Body of pancreas (tissue), 4 donors: ENCODE results near the gene GPANK1. TPM values are rescaled to one million over a fixed set of nuclear protein-coding genes. Genes with fewer than 3 reads are reported as not detected.

Source experiments
- ATAC-seq: fragments of 150-250 bp; one replicate; pipeline ENCODE4 v1.9.1; 2016
- DNase-seq, 4 donors: peaks; one replicate each; pipeline ENCODE4 v3.0.0-alpha.2; 2019
- H3K27ac ChIP-seq, 4 donors: fragments of 200-600 bp; sonication (generic); 1 replicate in 3 of 4; 2 replicates in 1 of 4; pipeline versions ENCODE4 v1.5.1 to v1.6.1; 2016 to 2019; ENCODE audit warnings: mild to moderate bottlenecking in 1 of 4, mixed read lengths in 1 of 4, moderate library complexity in 1 of 4
- H3K27me3 ChIP-seq, 2 donors: fragments of 200-600 bp; sonication (generic); one replicate each; pipeline ENCODE4 v1.6.0; 2016; ENCODE audit warnings: mild to moderate bottlenecking in 1 of 2
- H3K36me3 ChIP-seq, 2 donors: fragments of 200-600 bp; sonication (generic); replicated peaks in 1 of 2; 2 replicates each; pipeline ENCODE4 v1.5.1; 2016; ENCODE audit warnings: low read depth in 2 of 2; ENCODE audit not compliant: insufficient read depth in 1 of 2
- H3K4me1 ChIP-seq: fragments of 200-600 bp; sonication (generic); one replicate; pipeline ENCODE4 v1.6.0; 2016
- H3K4me3 ChIP-seq, 2 donors: fragments of 200-600 bp; sonication (generic); 1 replicate in 1 of 2; 2 replicates in 1 of 2; pipeline ENCODE4 v1.5.1; 2016 to 2019
- H3K9me3 ChIP-seq, 3 donors: fragments of 200-600 bp; sonication (generic); 1 replicate in 2 of 3; 2 replicates in 1 of 3; pipeline ENCODE4 v1.5.1; 2016
- CTCF ChIP-seq, 7 experiments: fragments of 450-650 bp in 4 of 7; fragments of 200-600 bp in 3 of 7; sonication (generic) in 3 of 7; IDR thresholded peaks; one replicate each; pipeline ENCODE4 v1.5.1; 2016 to 2019; ENCODE audit warnings: antibody characterized with exemption in 7 of 7
- POLR2A ChIP-seq, 3 donors: fragments of 450-650 bp; IDR thresholded peaks; one replicate each; pipeline ENCODE4 v1.6.1; 2016; ENCODE audit warnings: antibody characterized with exemption in 3 of 3, mild to moderate bottlenecking in 2 of 3
- WGBS, 2 donors: methylation state at CpG; one replicate each; pipeline ENCODE4 v1.1.5; 2017; 5-methylcytosine and 5-hydroxymethylcytosine counted together
- intact Hi-C: fragments of 100-400 bp; cut with DNase I; formaldehyde crosslinking; loops from one replicate; pipeline ENCODE4 v1.15.1; 2023
- total RNA-seq, 2 donors: library from RNA; depleted of rRNA; stranded (reverse); fragments of >200 nt; gene quantifications; one replicate each; pipeline ENCODE4 v1.1.0, GENCODE V29; 2016

GPANK1 gene
- total RNA-seq, 2 donors from 2014 or later, result 8.9 to 10.9 TPM

DNA sequence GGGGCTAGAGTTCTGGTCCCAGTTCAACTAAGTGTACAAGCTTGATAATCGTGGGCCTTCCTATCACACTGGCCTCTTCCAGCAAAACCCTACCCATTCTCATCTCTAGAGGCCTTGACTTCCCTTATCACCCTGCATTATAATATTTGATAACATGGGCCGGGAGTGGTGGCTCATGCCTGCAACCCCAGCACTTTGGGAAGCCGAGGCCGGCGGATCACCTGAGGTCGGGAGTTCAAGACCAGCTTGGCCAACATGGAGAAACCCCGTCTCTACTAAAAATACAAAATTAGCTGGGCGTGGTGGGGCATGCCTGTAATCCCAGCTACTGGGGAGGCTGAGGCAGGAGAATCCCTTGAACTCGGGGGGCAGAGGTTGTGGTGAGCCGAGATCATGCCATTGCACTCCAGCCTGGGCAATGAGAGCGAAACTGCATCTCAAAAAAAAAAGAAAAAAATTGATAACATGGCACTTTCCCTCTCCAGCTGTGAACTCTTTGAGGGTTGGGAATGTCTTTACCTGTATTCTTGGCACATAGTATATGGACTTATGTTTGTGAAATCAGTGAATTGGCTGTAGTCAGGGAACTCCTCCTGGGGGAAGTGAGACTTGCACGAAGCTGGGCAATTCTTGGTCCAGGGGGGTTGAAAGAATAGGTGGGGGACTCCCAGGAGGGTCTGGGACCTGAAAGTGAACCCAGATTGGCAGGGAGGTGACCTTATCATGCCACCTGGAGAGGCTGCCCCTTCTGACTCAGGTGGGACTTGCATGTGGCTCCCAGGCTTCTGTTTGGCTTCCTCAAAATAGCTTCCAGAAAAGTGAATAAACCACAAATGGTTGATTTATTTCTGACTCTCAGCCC is 3.3 kb downstream of the GPANK1 start:
- 67 to 73% methylated on average over 12 of the region's 12 CpGs for WGBS, 2 donors
- H3K4me1 ChIP-seq, result peaks cover 58% of the 10 kb centered on the region
- intact Hi-C loops, result no loop called here

DNA sequence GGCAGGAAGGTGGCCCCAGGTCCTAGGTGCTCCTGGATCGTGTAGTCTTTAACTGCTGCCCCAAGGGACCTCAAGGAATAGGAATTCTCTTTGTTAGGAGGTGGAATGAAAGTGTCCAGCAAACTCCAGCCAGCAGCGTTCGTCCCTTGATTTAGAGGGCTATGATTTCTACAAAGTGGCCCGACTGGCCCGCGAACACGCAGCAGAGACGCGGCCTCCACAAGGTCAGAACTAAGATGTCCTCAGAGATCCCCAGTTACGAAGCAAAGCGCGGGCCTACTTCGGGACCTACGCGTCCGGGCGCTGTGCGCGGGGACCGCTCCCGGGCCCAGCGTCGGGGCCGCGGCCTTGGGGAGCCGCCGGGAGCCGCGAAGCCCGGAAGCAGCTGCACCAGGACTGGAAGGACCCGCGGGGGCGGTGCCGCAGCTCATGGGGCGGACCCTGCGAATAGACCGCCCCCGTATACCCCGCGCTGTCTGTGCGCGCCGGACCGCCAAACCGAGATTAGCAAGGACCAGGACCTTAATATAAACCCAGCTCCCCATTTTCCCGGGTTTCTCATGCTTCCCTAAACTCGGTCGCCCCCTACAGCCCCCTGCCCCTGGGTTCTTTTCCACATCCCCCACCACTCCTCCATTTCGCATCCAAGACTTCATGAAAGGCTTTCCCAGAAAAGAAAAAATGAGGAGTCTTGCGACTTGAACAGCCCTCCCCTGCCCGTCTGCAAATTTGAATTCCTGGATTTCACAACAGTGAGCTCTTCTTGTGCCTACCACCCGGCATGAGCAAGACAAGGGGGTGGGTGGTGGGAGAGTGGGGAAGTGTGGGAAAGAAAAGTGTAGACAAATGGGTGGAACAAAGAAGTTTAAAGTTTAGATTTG is 4.2 kb downstream of the GPANK1 start, which contains the start of gene C6orf47:
TSS of gene C6orf47 (minus strand) at position 398 of the 881 bp plus-strand sequence. CDS start 831 bp downstream, outside the sequence.
- peak; percentile 83 for ATAC-seq
- H3K4me3 ChIP-seq, result peak within 1 kb of the TSS; percentile 44 to 81
- H3K36me3 ChIP-seq, result peaks cover 0 to 5% of the 10 kb centered on the region in 2 donors
- H3K27me3 ChIP-seq, result no peaks in the 10 kb centered on the region
- H3K27ac ChIP-seq, result peak within 1 kb of the TSS; percentile 85 to 89 (median 86)
- H3K9me3 ChIP-seq, result no peaks in the 10 kb centered on the region
- H3K4me1 ChIP-seq, result peaks cover 61% of the 10 kb centered on the region
- DNase-seq, result peak; percentile 85 to 91 (median 88)
- TF ChIP-seq POLR2A (IDR thresholded peaks at IDR 0.05) (peak; percentile 85 to 89 (median 87)), CTCF (IDR thresholded peaks at IDR 0.05) (no peak)
- intact Hi-C loops, result no loop called here
- WGBS, 2 donors, result 0% methylated on average over 34 to 52 of the region's 52 CpGs

More for the DNA sequence above, 3.3 kb downstream of the GPANK1 start:
- Histone ChIP-seq H3K4me3 (no peak overlapping the region), H3K9me3 (no peaks in the 10 kb centered on the region), H3K27ac (peak overlapping the region in 3 of 4 donors; percentile 85 to 89 (median 86)), H3K36me3 (peaks cover 0 to 5% of the 10 kb centered on the region in 2 donors), H3K27me3 (no peaks in the 10 kb centered on the region)
- TF ChIP-seq POLR2A (IDR thresholded peaks at IDR 0.05), result no peak
- no peak for TF ChIP-seq CTCF (IDR thresholded peaks at IDR 0.05)
- ATAC-seq (no peak), DNase-seq (no peak)

GRCh38 chr6:31659649-31660380 is 5.0 kb downstream of the GPANK1 start:
- intact Hi-C loops, result no loop called here
- H3K36me3 ChIP-seq, result peaks cover 0 to 5% of the 10 kb centered on the region in 2 donors
- peak overlapping the region; percentile 44 to 81 for H3K4me3 ChIP-seq
- H3K27ac ChIP-seq, result peak overlapping the region; percentile 85 to 89 (median 86)
- 10% methylated on average over 7 to 13 of the region's 13 CpGs for WGBS, 2 donors
- no peaks in the 10 kb centered on the region for H3K27me3 ChIP-seq
- no peaks in the 10 kb centered on the region for H3K9me3 ChIP-seq
- DNase-seq (no peak), ATAC-seq (peak; percentile 10)
- no peak for TF ChIP-seq POLR2A (IDR thresholded peaks at IDR 0.05)
- TF ChIP-seq CTCF (IDR thresholded peaks at IDR 0.05), result no peak
- peaks cover 63% of the 10 kb centered on the region for H3K4me1 ChIP-seq

DNA sequence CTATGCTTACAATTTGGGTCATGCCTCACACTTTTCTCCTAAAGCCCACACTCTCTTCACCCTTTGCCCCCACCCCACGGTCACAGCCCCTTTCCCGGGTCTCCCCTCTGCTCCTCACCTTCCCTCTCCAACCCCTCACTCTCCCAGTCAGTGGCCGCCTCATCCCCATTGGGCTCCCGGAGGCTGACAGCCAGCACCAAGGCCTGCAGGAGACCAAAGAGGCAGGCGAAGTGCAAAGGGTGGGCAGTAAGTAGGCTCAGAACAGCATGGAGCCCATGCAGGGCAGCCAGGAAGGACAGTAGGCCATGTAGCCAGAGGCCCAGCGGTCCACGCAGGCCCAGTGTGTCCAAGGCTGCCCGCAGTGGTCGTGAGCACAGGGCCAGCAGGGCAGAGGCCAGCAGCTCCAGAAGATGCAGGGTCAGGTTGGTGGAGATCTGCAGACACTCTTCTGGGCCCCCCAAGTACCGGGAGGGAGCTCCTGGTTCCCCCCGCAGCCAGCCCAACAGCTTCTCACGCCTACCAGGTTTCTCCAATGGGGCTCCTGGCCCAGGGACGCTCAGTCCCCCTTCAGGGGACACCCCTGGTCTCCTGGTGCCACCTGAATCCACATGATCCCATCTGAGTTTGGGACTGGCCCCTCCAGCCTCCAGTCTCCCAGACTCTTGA is 5.7 kb downstream of the GPANK1 start:
- no peaks in the 10 kb centered on the region for H3K27me3 ChIP-seq
- peaks cover 0 to 5% of the 10 kb centered on the region in 2 donors for H3K36me3 ChIP-seq
- intact Hi-C loops, result no loop called here
- ATAC-seq (no peak), DNase-seq (no peak)
- H3K9me3 ChIP-seq, result no peaks in the 10 kb centered on the region
- WGBS, 2 donors, result 55 to 73% methylated on average over 7 to 11 of the region's 13 CpGs
- peaks cover 59% of the 10 kb centered on the region for H3K4me1 ChIP-seq
- TF ChIP-seq POLR2A (IDR thresholded peaks at IDR 0.05) (no peak), CTCF (IDR thresholded peaks at IDR 0.05) (no peak)
- H3K4me3 ChIP-seq, result peak overlapping the region; percentile 44 to 81
- peak overlapping the region in 3 of 4 donors; percentile 85 to 89 (median 86) for H3K27ac ChIP-seq
